ENCODE results near the gene CLHC1.
A peak's percentile ranks its signal among the peaks of the same experiment; 100 is the strongest.

GRCh38 chr2:55168221-55169154 is 63.6 kb downstream of the CLHC1 start:
- TF ChIP-seq CTCF (conservative IDR thresholded peaks at IDR 0.05; ENCODE audit: low read length) = peak; percentile 85
- TF ChIP-seq EZH2phosphoT487 (IDR thresholded peaks at IDR 0.05; ENCODE audit: borderline replicate concordance) = no peak
